ENCODE measurements around the gene SRSF4. TPM values are rescaled to one million over a fixed set of nuclear protein-coding genes. Genes with fewer than 3 reads are reported as not detected.

Gene SRSF4
- total RNA-seq, 1 donor from 2014 or later = 67.8 TPM

- Histone ChIP-seq H3K36me3 (peaks cover 0 to 14% of the 10 kb centered on the region in 2 donors), H3K27me3 (no peaks in the 10 kb centered on the region), H3K4me3 (no peak overlapping the region), H3K9me3 (no peaks in the 10 kb centered on the region), H3K4me1 (no peaks in the 10 kb centered on the region), H3K27ac (no peak overlapping the region)
- DNase-seq (ENCODE audit: extremely low spot score in 2 of 2) = no peak
- intact Hi-C loops (cut with DNase I) = no loop called here
- no peak for TF ChIP-seq CTCF (IDR thresholded peaks at IDR 0.05)
- no peak for TF ChIP-seq POLR2AphosphoS5 (IDR thresholded peaks at IDR 0.05; ENCODE audit: insufficient read depth in 1 of 2, low read depth in 1 of 2)
- TF ChIP-seq POLR2A (IDR thresholded peaks at IDR 0.05) = no peak
Observed at GRCh38 chr1:29099286-29099685, 82.4 kb downstream of the SRSF4 start.

Small RNA genes lying within 50 kb of the gene (small RNA-seq; reads per million reads assigned to genes)
- gene RF02271 = not detected

Other genes starting within 250 kb of the SRSF4 start
- gene TMEM200B, start 58.0 kb downstream of the SRSF4 start, total RNA-seq = 25.8 TPM
- gene MECR, start 49.0 kb upstream of the SRSF4 start, total RNA-seq = 16.9 TPM
- gene PTPRU, start 54.6 kb upstream of the SRSF4 start, total RNA-seq = 37.3 TPM

Measured in vagina (tissue), 2 donors.